Ovary (tissue), 3 donors: ENCODE results near the gene CMIP.

Source experiments
- CTCF ChIP-seq, 3 donors: fragments of 450-650 bp in 2 of 3; fragments of 200-600 bp in 1 of 3; IDR thresholded peaks; one replicate each; pipeline versions ENCODE4 v1.5.1 to v1.8.0; 2016 to 2022; ENCODE audit warnings: antibody characterized with exemption in 3 of 3, mild to moderate bottlenecking in 1 of 3
- EP300 ChIP-seq: sonication (generic); formaldehyde crosslinking; IDR thresholded peaks from one replicate; pipeline ENCODE4 v1.6.1; 2017; ENCODE audit warnings: antibody characterized with exemption
- POLR2A ChIP-seq: fragments of 450-650 bp; IDR thresholded peaks from one replicate; pipeline ENCODE4 v1.6.1; 2017; ENCODE audit warnings: antibody characterized with exemption, mild to moderate bottlenecking, moderate library complexity
- donor health status: DM: no; HTN: no; CAD: no.

GRCh38 chr16:81491541-81492188 lies 47.1 kb downstream of the CMIP start:
- TF ChIP-seq POLR2A (no peak), CTCF (IDR thresholded peaks at IDR 0.05) (no peak), EP300 (no peak)
